ENCODE measurements around the gene PWP1.
"Not testable (repeated sequence)": the region's sequence is repeated elsewhere in the genome, so short reads cannot be mapped to it uniquely, and the experiment has no call there.

- TF ChIP-seq EZH2 (IDR thresholded peaks at IDR 0.05; ENCODE audit: borderline replicate concordance); CTCF (IDR thresholded peaks at IDR 0.05; ENCODE audit: poor library complexity); EZH2phosphoT487 (IDR thresholded peaks at IDR 0.05; ENCODE audit: low read depth, severe bottlenecking, unreplicated experiment): not testable (repeated sequence)
Measured at GRCh38 chr12:107705522-107705921, 19.9 kb downstream of the PWP1 start.

Data from hepatocyte (in vitro differentiated cells).